HG02938 (cell line): ENCODE measurements around the gene TNS3.

Experiments used
- ATAC-seq: cut with Tn5 transposase; IDR thresholded peaks from one replicate; pipeline ENCODE4 v1.9.1; 2021; ENCODE audit warnings: mild to moderate bottlenecking, moderate library complexity; ENCODE audit not compliant: unreplicated experiment

TNS3 gene

GRCh38 chr7:47438411-47439029 lies 143.4 kb downstream of the TNS3 start:
- ATAC-seq, result no peak

DNA sequence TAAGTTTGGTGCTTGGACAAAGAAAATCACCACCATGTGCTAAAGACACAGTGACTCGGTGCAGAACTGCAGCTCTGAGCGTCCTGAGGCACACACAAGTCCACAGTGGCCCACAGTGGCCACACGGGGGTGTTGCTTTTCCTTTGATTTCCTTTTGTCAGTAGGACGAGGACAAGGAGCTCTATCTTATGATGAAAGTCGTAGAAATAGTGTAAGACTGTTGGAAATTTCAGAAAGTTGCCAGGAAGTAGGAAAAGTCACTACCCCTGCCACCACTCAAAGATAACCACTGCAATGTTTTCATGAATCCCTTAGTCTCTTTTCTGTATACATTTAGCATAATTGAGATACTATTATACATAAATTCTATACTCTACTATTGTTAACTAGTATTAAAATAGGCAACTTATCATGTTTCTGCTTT lies 146.0 kb downstream of the TNS3 start:
- ATAC-seq, result no peak

DNA sequence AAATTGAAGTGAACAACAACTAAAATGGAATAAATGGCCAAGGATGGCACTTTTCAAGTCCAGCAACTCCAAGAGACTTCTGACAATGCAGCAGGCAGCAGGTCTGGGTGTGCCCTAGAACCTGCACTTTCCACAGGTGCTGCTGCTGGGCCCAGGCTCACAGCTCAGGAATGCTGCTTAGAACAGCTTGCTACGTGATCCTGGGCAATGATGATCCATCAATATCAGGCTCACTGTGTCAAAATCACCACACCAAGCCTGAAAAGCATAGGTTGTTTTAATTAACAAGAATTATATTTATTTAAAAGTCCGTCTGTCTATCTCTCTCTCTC lies 148.4 kb downstream of the TNS3 start:
- no peak for ATAC-seq

DNA sequence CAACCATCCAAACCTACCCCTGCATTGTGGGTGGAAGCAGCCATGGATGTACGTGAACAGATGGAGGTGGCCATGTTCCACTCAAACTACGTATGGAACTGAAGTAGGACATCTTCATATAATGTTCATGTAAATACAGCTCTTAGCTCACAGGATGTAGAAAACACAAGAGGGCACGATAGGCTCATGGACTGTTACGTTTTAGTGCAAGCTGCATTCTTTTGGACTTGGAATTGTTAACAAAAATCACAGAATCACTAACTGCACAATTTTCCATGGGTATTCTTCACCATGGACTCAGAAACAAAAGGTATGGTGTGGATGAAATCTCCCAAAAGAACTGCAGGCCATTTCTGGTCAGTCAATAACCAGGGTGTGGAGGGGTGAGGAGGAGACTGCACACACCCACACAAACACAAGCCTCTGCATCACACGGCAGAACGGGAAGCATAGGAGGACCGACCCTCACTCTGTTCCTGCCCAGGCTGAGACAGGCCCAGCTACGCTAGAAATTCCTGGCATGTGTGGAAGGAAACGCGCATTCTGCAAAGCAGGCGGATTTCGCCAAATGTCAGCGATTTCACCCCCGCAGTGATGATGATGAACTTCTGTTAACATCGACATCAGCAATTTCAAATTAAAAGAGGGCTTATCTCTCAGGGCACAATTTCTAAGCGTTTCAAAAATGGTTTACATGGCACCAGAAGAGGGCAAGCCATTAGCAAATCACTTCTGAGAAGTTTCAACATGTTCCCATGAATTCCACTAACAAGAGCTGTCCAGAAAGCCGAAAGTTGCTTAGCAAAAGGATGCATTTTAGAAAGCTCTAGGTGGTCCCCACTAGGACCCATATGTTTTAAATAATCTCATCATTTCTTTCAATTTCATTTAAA lies 149.0 kb downstream of the TNS3 start:
- ATAC-seq, result no peak

GRCh38 chr7:47430422-47430821 lies 151.5 kb downstream of the TNS3 start:
- ATAC-seq, result no peak

DNA sequence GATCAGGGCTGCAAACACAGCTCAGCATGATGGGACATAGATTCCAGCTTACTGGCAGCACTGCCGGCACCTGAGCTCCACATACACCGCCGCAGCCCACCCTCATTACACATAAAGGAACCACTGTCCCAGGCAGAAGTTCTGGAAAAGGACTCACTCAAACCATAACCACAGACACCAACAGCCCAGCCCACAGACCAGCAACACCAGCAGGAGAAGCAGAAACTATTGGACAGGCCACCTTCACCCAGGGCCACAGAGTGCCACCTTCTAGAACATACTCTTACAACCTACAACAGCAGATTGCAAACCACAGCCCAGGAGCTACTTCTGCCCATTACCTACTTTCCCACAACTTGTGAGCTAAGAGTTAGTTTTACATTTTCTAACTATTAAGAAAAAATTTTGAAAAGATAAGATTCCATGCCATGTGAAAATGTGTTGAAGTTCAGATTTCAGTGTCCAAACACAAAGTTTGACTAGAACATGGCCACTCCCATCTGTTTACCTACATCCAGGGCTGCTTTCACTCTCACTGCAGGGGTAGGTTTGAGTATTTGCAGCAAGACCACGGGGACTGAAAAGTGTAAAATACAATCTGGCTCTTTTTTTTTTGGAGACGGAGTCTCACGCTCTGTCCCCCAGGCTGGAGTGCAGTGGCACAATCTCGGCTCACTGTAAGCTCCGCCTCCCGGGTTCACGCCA lies 153.0 kb downstream of the TNS3 start:
- ATAC-seq, result no peak

DNA sequence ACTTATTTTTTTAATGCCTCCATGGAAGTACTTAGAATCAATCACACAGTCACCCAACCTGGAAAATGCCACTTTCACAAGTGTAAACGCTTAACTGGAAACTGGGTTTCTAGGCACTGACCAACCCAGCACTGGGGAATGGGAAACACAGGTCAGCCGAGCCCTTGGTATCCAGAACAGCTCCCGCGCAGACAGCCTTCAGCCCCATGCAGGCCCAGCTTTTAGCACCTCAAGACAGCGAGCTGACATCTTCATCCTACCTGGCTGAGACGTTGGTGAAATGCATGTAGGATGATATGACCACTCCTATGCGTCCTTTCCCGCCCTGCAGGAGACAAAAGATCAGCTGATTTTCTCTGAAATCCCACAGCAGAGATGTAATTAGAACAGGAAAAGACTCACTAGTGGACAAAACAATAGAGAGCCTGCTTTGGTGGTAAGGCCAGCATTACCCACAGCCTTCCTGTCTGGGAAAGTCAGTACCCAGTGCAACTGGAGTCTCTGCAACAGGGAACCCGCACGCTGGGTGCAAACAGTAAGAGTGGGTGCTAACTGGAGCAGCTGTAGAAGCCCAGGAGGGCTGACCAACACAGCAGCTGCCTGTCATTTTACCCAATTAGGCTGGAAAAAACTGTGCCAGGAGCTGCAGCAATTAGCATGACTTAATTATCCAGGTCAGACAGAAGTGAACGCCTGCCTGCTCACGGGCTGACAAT lies 153.7 kb downstream of the TNS3 start:
- no peak for ATAC-seq

DNA sequence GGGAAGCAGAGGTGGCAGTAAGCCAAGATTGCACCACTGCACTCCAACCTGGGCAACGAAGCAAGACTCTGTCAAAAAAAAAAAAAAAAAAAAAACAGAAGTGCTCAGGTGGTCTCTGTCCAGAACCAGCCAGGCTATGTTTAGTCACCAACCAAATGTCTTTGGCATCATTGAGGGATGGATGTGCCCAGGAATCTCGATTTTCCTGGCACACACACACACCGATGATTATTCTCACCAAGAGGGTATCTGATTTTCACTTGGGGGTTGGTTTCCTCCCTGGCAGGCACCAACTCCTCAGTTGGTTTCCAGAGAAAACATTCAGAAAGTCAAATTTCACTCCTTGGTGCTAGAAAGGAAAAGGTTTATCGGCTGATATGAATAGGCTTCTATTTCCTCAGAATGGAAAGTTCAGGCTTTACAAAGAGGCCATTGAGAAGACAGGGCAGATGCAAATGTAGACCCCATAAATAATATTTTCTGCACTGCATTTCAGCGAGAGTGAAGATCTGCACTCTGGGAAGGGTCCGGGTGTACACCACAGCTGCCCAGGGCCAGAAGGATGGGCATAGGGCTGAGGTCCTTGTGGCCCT lies 154.8 kb downstream of the TNS3 start:
- ATAC-seq, result no peak

DNA sequence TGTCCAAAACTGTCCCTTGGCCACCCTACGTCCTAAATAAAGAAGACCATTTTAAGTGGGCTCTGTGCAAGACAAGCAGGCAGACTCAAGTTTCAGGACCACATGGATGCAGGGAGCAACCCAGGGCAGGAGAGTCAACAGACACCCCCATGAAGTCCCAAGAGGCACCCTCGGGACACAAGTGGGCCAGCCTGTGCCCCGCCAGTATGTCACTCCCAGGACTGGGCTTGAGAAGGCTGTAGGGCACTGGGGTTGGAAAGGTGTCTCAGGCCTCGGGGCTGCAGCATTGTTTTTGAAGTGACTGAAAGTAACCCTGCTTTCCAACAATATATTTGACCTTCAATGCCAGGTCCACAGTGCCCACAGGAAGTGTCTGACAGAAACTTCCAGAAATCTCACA lies 157.4 kb downstream of the TNS3 start:
- no peak for ATAC-seq

DNA sequence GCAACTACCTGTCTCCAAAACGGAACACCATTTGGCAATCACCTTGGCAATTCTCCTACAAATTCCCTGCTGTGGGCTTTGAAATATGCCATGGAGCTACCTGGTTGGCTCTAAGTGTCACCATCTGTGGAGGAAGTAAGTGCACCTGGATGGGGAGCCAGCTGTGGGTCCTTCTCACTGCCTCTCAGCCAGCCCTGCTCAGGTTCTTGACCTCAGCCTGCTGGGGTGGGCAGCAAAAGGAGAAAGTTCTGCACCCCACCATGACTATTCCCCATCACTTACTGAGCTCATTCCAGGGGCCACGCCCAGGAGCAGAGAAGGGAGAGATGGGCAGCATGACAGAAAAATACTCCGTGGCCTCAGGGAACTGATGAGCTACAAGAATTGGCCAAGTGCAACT lies 158.7 kb downstream of the TNS3 start:
- ATAC-seq, result no peak

DNA sequence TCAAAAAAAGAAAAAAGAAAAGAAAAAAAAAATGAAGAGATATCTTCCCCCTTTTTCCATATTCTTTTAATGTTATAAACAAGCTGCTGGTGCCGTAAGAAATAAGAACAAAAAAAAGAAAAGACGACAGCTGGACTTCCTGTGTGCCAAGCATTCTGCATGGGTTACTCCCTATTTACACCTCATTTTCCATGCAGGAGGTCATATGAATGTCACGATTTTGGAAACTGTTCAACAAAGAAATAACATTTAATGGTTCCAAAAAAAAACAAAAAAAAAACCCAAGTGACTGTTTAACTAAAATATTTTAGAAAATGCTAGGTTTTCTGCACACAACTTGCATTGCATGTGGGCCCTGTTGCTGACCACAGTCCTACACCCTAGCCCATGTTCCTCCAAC lies 159.3 kb downstream of the TNS3 start:
- ATAC-seq, result no peak

DNA sequence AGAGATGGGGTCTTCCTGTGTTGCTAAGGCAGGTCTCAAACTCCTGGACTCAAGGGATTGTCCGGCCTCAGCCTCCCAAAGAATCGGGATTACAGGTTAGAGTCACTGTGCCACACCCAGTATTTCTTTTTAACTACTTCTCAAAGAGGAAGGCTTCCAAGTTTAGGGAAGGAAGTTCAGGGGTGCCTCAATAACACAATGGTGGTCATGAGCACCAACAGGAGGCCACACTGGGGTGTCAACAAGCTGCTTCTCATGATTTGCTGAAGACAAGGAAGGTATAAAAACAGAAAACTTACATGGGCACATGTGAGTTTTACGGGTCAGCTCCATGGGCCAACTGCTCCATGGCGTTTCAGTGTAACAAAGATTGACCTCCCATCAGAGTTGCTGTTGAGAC lies 160.5 kb downstream of the TNS3 start:
- ATAC-seq, result no peak

DNA sequence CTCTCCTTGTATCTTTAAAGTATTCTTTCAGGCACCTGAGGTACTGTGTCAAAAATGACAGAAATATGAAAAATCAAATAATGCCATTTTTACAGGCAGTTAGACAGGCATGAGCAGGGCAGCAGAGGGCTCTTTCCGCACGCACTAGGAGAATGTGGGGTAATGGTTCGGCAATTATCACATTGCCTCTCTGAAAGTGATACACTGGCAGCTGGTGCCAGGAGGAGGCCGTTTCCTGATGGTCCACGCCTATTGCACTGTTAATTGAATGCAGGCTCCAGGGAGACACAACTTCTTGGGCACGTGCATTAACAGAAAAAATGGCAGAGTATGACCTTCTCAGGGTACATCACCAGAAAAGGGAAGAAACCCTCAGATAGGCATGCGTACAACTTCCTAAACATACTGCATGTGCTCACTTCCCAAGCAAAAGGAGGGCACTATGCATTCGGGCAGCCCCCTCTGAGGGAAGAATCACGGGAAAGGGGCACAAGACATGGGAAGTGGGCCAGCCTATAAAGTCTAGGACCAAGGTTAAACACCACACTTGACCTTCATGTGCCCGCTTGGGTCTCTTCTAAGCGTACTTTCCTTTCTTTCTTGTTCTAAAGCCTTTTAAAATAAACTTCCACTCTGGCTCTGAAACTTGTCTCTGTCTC lies 161.7 kb downstream of the TNS3 start:
- no peak for ATAC-seq

DNA sequence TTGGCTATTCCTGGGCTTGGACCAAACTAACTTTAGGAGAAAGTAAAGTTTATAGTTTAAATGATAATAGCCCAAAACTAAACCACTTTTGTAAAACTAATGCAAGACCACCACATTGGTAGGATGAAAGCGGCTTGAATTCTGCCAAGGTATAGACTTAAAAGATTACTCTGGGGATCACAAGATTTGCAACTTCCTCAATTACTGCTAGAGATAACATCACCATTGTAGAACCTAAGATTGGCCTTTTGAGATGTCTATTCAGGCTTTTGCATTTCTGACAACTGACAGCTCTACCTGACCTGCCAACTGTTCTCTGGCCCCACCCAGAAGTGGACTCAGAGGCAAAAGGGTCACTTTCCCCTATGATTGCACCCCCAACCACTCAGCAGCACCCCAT lies 162.4 kb downstream of the TNS3 start:
- no peak for ATAC-seq

GRCh38 chr7:47418601-47419309 lies 163.2 kb downstream of the TNS3 start:
- no peak for ATAC-seq

DNA sequence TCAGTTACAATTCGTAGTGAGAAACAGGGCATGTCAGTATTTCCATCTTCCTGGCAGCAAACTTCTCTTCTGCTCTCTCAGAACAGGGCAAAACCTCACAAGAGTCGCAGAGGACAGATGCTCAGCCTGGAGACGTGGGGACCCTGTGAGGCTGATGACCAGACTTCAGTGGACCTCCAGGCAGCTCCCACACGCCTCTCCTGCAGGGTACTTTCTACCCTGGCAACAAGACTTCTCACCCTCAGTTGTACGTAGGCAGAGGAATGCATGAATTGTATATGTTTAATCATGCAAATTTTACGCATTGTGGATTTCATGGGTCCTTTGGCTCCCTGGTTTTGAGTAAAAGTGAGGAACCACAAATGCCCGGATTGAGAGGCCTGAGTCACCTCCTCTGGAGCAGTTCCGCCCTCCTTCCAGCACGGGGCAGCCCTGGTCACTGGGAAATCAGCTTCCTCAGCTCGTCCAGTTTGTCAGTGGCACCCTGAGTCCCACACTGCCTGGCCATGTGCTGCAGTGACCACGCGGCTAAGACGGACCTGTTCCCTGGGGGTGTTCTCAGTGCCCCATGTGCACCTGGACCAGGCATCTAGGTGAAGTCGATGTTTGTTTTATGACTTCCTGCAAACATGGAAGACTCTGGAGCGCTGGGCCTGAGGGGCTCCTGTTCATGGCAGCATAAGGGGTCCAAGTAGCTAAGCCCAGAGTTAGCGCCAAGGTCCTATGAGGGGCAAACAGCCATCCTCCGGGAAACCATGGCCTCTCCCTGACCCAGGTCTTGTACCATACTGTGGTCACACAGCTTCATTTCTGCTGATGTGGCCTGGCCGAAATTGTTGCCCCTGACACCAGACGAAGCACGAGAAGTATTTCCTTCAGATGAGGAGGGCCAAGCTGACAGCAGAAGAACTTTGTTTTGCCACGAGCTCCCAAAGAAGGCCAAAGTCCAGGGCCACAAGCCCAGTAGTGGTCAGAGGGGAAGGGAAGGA lies 165.1 kb downstream of the TNS3 start:
- no peak for ATAC-seq

DNA sequence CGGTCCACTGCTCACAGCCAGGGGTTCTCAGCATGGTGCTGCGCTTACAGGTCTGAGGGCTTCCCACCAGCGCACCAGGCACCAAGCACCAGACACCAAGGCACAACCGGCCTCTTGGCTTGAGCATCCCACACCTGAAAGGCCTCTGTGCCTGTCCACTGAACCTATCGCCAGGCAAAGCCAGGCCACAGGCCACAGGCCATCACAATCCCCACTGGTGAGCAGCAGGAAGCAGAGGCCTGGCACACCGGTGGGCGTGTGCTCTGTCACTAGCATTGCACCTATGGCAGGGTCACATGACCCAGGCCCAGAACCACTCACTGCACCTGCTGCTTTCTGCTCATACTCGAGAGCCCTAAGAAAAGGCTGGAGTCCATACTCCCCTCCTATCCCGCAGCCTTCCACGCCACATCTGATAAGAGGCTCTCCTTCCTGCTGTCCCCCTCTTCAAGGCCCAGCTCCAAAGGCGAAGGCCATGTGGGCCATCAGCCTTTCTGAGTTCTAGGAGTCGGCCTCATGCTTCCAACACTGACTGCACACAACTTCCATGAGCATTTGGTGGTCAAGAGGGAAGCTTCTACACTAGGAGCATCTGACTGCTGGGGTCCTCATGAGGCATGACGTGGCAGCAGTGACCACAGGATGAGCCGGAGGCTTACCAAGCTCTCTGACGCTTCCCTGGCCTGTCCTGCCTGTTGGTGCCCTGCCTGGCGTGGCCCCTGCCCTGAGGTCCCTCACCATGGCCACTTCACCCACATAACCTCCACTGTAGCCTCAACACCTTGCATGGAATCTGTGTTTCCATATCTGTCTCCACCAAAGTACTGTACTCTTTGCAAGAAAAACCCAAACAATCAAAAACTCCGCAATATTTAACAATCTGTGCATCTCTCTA lies 166.3 kb downstream of the TNS3 start:
- no peak for ATAC-seq
